AG10803 (cell line): ENCODE results near the gene CMSS1.

ENCODE experiments used
- DNase-seq: peaks from one replicate; pipeline ENCODE4 v3.0.0; 2010; ENCODE audit warnings: low read depth
- H3K4me3 ChIP-seq: 2 replicates; pipeline ENCODE4 v1.5.1; 2011; ENCODE audit warnings: mild to moderate bottlenecking, low read length, control low read depth
- TF ChIP-seq, protein P1 (sequence below): conservative IDR thresholded peaks from 2 replicates; pipeline ENCODE4 v1.5.1; 2011; ENCODE audit warnings: mild to moderate bottlenecking, low read length, control low read depth, inconsistent platforms

Gene CMSS1

GRCh38 chr3:99842826-99843589 is 25.3 kb downstream of the CMSS1 start:
- TF ChIP-seq, protein P1, sequence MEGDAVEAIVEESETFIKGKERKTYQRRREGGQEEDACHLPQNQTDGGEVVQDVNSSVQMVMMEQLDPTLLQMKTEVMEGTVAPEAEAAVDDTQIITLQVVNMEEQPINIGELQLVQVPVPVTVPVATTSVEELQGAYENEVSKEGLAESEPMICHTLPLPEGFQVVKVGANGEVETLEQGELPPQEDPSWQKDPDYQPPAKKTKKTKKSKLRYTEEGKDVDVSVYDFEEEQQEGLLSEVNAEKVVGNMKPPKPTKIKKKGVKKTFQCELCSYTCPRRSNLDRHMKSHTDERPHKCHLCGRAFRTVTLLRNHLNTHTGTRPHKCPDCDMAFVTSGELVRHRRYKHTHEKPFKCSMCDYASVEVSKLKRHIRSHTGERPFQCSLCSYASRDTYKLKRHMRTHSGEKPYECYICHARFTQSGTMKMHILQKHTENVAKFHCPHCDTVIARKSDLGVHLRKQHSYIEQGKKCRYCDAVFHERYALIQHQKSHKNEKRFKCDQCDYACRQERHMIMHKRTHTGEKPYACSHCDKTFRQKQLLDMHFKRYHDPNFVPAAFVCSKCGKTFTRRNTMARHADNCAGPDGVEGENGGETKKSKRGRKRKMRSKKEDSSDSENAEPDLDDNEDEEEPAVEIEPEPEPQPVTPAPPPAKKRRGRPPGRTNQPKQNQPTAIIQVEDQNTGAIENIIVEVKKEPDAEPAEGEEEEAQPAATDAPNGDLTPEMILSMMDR, result peak; percentile 79
- DNase-seq, result peak; percentile 67
- H3K4me3 ChIP-seq, result no peak overlapping the region

- TF ChIP-seq, protein P1, result no peak
- no peak overlapping the region for H3K4me3 ChIP-seq
- DNase-seq, result peak; percentile 29
Observed at GRCh38 chr3:99843590-99844258, 26.1 kb downstream of the CMSS1 start.

GRCh38 chr3:99845331-99845730 is 27.7 kb downstream of the CMSS1 start:
- DNase-seq, result no peak
- H3K4me3 ChIP-seq, result no peak overlapping the region
- TF ChIP-seq, protein P1, result no peak

DNA sequence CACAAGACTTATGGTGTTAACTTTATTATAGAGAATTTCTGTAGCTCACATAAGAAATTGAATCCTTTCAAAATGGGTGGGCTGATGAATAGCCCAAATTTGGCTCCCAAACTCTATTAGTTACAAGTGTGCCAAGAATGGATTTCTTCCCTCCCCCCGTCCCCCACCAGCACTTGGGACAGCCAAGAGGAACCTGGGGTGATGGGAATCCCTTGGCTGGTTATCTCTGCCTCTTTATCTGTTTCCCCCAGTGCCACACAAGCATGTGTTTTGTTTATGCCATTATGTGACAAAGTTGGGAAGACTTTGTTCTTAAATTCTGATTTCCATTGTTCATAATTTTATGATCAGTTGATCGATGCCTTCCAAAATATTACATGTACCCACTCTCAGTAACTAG is 28.3 kb downstream of the CMSS1 start:
- TF ChIP-seq, protein P1, result no peak
- H3K4me3 ChIP-seq, result no peak overlapping the region
- no peak for DNase-seq

GRCh38 chr3:99846477-99847160 is 29.0 kb downstream of the CMSS1 start:
- DNase-seq, result peak; percentile 90
- TF ChIP-seq, protein P1, result no peak
- no peak overlapping the region for H3K4me3 ChIP-seq

DNA sequence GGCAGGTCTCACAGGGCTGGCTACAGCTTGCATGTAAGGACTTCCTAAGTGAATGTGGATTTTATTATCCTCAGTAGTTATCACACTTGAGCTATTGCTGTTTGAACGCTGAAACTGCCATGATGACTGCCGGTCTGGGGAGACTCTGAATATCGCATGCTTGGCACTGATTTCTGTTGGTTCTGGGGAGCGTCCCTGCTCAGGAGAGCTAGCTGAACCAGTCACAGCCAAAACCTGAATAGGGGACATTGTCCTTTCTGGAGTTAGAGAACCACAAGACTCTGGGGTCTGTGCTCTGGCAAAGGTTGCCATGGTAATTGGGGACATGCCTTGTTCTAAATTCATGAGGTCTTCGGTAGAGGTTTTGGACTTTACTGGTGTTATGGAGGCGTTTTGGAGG is 30.8 kb downstream of the CMSS1 start:
- TF ChIP-seq, protein P1, result no peak
- no peak for DNase-seq
- H3K4me3 ChIP-seq, result no peak overlapping the region

DNA sequence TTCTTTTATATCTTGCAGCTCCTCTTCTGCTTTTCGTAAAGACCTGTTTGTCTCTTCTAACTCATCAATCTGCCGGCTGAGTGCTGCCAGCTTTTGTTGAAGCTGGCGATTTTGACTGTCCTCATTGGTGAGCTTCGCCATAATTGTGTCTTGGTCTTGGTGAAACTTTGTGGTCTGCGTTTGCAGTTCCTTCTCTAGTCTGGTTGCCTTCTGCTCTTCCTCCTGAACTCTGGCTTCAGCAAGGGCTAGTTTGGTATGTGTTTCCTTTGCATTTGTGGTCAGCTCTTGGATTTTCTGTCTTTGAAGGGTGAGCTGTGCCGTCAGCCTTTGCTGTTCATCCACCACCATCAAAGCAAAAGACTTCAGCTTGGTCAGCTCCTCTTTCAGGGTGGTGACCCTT is 32.9 kb downstream of the CMSS1 start:
- no peak overlapping the region for H3K4me3 ChIP-seq
- no peak for DNase-seq
- TF ChIP-seq, protein P1, result no peak
